SK-N-DZ (cell line): ENCODE results near the gene PRR5L.

ENCODE experiments used
- DNase-seq: peaks from one replicate; pipeline ENCODE4 v3.0.0-alpha.2; 2015; ENCODE audit warnings: low spot score

The PRR5L gene

DNA sequence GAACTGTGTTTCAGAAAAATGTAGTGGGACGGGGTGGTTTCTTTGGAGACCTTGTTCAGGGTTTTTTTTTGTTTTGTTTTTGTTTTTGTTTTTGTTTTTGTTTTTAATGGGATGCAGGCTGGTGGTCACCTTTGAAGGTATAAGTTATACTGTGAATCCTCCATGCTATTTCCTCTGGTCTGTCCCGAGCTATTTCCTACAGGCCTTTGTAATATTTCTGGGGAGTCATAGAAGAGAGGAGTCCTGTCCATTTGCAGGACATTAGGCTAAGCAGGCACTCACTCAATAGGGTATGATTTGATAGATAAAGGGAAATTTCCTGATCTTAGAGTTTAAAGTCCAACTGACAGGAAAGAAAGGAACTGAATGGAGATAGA is 136.0 kb downstream of the PRR5L start:
- no peak for DNase-seq

DNA sequence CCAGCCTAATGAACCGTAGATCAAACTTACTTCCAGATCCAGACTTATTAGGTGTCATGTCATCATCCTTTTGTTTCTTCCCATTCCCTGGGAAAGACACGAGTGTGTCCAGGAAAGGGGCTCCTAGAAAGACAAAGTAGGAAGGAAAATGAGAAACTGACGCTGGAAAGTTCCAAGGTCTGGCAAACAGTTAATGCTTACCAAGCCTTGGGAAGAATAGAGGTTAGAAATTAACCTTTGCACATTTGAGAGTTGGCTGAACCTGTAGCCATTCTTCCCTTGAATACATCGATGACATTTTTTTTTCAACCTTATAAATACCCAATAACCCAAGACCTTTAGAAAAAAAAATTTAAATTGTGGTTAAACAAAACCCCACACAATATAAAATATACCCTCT is 136.7 kb downstream of the PRR5L start:
- no peak for DNase-seq

DNA sequence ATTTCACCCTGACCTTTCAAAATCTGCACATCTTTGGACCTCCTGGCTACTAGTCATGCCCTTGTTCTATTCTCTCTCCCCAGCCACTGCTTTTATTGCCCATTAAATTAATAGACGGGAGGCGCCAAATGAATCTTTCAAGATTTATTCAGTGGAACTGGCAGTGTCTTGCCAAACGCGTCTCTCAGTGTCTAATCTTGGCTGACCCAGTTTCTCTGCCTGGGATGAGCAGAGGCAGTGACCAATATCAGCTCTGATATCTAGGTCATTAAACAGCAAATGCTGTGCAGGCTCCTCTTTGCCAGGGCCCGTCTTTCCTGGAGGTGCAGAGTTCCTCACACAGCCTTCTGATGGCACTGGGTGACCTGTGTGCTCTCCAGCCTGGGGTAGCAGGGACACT is 140.0 kb downstream of the PRR5L start:
- DNase-seq, result peak; percentile 43

DNA sequence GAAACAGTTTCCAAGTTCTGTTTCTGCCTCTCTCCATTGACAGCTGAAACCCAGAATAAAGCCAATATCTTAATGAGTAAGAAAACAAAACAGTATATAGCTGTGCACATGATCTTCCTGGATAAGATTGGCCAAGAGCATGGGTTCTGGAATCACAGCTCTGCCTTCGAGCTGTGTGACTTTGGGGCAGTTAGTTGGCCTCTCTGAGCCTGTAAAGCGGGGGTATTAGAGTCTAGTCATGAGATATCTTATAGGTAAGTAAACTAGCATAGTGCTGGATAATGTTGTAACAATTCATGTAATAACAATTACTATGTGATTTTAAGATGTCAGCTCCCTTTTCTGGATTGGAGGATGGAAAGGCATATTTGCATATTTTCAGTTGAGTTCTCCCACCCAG is 140.5 kb downstream of the PRR5L start:
- no peak for DNase-seq

DNA sequence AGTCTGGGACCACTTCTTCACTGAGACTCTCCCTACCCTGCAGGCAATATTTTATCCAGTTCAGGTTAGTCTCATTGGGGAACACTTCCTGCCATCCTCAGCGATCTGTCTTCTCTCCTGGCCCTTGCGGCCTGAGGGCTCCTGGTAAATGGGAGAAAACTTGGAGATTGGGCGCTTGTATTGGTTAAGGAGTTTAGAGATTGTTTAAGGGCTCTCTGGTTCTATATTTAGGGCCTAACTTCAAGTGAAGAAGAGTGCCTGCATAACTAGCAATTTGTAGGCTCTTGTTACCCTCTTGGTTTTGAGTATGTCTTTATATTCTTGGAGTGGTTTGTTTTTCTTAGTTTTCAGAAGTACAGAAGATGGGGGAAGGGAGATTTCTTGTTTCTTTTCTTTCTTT is 141.3 kb downstream of the PRR5L start:
- no peak for DNase-seq

DNA sequence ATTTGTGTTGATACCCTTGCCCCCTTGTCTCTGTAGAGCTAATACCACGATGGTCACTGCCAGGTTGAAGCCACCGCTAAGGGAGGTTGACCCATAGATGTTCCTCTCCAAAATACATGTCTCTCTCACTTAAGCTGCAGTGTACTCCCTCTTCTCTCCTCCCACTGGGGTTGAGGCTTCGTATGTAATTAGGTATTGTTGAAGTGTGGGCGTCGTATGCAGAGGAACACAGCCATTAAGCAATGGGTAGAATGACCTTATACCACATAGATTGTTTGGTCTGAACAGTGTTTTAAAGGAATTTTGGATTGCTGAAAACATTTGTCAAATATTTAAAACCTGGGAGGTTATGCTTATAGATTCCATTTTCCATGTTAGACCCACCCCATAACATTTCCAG is 142.0 kb downstream of the PRR5L start:
- DNase-seq, result no peak

DNA sequence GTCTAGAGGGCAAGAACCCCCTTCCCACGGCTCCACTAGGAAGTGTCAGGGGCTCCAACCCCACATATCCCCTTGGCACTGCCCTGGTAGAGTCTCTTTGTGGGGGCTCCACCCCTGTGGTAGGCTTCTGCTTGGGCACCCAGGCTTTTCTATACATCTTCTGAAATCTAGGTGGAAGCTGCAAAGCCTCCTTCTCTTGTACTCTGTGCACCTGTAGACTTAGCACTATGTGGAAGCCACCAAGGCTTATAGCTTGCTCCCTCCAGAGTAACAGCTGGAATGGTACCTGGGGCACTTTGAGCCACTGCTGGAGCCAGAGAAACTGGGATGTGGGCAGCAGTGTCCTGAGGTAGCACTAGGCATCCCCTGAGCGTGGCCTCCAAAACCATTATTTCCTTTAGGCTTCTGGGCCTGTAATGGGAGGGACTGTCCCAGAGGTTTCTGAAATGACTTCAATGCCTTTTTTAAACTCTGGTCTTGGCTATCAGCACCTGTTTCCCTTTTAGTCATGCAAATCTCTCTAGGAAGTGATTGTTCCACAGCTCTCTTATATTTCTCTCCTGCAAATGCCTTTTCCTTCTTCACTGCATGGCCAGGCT is 145.6 kb downstream of the PRR5L start:
- no peak for DNase-seq

DNA sequence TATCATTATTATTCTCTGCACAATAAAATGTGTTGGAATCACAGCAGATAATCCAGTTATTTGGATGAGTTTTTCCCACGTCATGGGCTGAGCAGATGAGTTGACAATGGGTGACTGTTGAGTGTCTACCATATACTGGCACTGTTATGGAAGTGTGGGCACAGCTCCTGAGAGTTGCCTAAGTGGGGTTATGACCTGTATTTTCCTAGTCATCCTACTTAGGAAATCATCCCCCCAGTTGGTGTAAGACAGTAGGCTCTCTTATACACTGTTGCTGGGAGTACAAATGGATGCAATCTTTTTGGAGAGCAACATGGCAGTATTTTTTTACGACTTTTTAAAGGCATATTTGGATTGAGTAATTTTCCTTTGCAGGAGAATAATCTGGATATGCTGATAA is 147.6 kb downstream of the PRR5L start:
- DNase-seq, result no peak

DNA sequence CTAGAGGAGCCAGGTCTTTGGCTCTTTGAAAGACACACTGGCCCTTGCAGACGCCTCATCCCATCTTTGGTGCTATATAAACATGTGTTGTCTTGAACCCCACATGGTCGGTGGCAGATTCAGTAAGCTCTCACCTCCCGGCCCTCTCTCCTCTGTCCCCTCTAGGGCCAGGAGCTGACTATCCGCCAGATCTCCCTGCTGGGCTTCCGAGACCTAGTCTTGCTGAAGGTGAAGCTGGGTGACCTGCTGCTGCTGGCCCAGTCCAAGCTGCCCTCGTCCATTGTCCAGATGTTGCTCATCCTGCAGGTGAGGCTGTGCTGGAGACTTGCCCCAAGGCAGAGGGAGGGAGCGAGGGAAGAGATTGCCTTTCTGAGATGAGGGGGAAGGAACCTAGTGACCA is 150.0 kb downstream of the PRR5L start:
- no peak for DNase-seq

DNA sequence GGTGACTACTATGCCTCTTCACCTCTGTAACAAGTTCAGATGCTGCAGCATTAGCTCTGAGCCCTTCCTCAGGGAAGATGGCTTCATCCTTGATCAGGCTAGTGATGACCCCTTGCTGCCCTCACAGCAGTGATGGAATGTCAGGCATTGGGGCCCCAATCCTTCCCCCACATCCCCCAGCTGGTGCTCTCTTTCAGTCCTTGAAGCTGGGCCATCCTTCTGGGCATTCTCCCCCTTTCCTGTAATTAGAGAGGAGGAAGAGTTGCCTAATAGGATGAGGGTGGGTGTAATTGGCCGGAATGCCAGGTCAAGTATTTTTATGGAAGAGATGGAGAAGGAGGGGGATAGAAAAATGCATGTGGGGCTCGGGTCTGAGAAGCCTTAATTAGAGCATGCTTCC is 151.4 kb downstream of the PRR5L start:
- DNase-seq, result no peak

DNA sequence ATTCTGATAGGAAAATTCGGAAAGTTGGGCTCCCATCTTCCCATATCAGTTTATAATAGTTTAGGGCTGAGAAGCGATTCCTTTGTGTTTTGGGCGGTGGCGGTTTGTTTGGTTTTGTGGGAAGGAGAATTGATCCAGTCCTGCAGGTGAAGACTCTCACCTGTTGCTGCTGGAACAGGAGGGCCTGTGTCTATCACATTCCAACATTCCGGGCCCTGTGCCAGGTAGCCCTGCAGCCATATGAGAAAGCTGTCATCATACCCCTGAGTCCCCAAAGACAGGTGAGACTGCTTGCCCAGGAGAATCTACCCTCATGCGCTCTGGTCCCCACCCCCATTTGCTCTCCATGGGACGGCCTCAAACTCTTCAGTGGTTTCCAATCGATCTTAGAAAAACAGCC is 151.9 kb downstream of the PRR5L start:
- no peak for DNase-seq

DNA sequence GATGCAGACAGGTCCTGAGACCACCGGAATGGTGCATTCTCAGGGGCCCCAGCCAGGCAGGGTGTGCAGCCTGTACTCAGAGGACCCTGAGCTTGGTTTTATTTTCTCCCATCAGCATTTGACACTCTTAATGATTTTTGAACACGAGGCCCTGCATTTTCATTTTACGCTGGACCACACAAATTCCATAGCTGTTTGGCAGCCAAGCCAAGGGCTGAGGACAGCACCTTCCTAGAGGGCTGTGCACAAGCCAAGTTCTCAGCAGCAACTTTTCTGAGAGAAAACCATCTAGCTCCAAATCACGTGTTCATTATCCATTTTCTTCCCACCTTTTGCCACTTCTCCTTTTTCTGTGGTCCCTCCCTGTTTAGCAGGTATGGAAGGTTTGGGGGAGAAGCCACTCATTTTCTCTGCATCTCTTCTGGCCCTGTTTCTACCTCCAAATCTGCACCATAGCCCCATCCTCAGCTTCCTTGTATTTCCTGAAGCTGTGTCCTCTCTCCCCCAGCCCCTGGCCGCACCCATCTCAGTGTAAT is 153.5 kb downstream of the PRR5L start:
- no peak for DNase-seq

DNA sequence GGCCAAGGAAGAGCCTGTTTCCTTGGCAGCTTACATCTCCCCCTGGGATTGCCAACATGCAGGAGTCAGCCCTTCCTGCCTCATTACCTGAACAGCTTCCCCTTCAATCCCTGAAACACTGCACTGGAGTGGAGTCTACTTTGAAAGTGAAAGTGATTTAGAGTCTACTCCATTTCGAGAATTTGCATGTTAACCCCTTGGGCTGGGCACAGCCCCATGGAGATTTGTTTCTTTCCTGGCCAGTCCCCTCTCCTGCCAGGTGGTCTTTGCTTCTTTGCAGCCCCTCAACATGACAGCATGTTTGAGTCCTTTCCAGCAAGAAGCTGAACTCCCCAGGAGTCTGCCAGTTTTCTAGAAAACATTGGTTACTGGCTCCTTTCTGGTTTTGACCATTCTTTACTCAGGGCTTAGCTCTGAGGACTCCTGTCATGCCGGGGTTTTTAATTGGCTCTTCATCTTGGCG is 154.1 kb downstream of the PRR5L start:
- no peak for DNase-seq

DNA sequence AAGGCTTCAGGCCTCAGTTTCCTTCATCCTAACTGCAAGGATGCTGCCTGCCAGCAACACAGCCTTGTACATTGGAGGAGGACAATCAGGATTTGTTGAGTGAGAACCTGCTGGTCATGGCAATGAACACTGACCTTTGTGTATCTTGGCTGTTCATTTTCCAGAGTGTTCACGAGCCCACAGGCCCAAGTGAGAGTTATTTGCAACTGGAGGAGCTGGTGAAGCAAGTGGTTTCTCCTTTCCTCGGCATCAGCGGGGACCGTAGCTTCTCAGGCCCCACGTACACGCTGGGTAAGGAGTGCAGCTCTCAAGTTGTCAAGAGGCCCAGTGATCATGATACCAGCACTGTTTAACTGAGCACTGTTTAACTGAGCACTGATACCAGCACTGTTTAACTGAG is 155.0 kb downstream of the PRR5L start:
- DNase-seq, result no peak

DNA sequence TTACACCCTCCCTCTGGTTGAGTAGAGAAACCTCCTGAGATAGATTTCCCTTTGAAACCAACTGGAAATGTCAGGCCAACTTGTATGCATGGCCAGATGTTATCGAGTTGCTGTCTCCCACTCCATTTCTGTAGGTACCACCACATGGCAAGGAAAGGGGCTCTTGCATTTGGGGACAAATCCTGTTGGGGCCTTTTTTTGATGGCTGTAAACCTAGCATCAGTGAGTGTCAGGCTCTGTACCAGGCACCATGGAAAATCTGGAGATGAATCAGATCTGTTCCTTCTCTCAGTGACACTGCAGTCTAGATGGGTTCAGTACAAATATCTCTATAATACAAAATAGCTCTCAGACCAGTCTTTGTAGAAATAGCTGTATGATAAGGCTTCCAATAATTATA is 155.6 kb downstream of the PRR5L start:
- DNase-seq, result no peak

DNA sequence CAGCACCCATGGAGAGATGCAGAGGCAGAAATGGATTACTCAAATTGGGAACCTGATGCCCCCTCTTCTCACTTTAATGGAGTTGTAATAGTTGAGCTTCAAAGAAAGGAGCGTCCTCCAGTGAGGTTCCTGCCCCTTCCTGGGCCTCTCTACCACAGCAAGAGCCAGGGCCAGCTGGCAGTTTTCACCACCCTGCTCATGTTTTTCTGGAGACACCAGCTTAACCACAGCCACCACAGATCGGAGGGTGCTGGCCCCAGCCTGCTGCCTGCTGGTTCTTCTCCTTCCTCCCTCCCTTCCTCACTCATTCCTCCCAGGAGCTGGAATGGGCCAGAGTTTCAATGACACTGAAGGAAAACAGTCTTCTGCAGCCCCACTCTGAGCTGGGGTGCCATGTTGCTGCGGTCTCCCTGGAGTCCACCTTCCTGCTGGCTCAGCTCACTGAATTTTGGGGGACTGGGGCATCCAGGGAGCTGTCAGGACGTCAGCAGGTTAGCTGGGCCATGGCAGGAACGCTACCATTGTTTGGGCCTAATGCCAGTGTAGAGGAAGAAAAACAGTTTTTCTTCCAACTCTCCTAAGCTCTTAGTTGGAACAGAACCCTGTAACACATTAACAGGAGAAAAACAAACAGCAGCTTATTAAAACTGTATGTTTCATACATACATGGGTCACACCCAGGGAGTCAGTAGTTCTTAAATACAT is 156.3 kb downstream of the PRR5L start:
- DNase-seq, result no peak

DNA sequence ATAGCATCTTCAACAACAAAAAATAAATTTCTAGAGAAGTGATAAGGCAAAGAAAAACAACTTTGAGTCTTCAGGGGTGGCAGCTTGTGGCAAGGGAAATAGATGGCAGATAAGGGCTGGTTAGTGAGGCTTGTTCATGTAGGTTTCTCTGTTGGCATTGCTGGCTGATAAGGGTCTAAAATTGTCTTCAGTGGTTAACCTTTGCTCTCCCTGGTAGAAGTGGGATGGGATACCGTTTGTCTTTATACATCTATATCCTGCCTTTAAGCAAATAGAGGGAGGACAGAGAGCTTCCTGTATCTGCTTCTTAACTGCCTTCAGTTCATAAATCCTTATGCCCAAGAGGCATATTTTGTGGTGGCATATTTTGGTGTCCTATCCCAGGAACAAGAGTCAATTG is 156.9 kb downstream of the PRR5L start:
- no peak for DNase-seq

DNA sequence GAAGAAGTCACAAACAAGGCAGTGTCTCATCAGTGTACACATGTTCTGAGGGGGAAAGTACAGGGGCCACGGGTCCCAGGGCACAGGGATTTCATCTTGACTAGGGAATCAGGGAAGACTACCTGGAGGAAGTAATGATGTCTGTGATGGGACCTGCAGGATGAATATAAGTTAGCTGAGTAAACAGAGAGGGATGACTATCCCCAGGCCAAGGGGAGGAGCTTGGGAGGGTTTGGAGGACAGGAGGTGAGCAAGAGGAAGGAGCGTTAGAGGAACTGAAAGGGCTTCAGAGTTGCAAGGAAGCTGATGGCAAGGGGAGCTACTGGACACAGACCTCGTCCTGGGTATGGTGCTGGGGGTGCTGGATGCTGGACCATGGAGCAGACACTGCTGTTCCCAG is 157.6 kb downstream of the PRR5L start:
- no peak for DNase-seq

DNA sequence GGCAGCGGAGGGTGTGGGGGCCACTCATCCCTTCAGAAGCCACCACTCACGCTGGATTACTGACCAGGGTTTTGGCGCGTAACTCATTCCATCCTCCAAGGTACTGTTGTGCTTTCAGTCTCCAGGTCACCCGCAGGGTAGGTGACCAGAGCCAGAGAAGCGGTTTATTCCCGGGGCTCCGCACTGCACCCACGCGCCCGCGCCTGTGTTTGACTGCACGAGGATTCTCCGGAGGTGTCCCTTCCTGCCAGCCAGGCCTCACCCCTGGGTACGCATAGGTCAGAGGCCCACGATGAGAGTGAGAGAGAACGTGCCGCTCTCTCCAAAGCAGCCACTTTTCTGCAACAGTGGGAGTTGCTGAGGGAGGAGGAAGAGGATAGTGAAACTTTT is 158.5 kb downstream of the PRR5L start:
- no peak for DNase-seq

DNA sequence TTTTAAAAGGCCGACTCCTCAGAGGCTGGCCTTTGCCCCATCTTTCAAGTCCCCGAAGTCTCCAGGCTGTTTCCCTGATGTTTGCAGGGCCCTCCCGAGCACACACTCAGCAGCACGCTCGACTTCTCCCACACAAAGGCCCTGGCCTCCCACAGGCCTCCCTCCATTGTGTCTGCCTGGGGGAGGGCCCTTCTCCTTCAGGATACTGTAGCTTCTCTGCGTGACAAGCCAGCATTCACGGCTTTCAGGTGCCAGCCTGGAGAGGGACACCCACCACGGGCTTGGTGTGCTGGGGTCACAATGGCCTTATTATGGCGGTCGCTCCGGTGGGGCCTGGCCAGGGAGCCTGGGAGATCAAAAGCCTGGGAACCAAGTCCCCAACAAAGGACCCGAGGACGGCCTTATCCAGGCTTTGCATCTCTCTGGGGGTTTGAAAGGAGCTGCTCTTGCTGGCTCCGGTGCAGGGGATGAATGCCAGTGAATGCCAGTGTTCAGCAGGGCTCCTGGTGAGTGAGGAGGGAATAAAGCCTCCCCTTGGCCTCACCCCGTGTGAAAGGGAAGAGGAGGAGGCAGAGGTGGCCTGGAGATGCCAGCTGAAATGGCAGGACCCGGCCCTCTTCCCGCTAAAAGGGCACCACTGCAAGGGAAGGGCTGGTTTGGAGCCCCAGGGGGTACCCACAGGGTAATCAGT is 159.0 kb downstream of the PRR5L start:
- DNase-seq, result no peak

DNA sequence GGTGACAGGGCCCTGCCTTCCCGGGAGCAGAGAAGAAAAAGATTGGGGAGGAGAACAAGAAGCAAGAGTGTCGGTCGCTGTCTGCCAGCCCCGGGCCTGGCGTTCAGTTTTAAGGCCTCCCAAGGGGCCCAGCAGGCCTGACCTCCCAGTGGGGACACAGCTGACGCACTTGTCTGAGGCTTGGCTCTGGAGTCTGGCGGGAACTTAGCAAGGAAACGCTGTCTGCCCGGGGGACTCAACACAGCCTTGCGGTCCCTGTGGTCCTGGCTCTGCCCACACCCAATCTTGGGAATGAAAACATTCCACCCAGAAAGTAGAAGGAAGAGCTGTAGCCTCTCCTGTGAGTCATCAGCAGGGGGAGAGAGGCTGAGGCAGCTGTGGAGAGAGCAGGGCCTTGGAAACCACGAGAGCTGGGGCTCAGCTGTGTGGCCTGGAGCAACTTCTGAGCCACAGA is 159.6 kb downstream of the PRR5L start:
- peak; percentile 59 for DNase-seq

DNA sequence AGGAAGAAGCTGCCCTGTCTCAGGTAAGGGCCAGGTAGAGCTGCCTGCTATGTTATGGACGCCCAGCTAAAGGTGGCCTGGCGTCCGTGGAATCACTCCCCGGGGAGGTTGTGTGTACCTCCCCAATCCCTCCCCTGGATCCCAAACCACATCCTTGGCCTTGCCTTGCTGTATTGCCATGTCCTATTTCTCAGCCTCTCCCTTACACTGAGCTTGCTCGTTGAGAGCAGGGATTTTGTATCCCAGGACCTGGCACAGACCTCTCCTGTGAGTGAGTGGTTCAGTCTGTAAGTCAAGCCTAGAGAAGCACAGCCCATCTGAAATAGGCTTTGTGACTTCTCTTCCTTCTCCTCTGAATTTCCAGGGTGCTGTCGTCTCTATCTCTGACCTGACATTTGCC is 160.1 kb downstream of the PRR5L start:
- DNase-seq, result no peak
